AML-193 (cell line): ENCODE data around the gene MARK3.
A peak's percentile ranks its signal among the peaks of the same experiment; 100 is the strongest.

ENCODE experiments used
- DNase-seq, 2 experiments: peaks; one replicate each; lab custom pipeline; 2025; lab: John Stamatoyannopoulos, UW

The MARK3 gene

DNA sequence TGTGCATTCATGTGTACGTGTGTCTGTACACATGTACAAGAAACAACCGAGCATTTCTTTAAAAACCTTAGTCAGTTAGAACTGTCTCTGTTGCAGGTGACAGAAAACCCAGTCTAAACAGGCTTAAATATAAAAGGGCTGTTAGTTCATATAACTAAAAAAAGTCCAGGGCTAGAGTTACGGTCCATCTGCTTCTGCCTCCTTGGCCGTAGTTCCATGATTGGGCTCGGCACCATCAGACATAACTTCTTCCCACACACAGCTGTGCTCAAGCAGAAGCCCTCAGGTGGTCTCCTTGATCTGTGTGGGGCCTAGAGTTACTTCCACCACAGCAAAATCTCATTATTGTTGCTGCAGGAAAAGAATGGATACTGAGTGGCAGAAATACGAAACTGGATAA is 102.9 kb downstream of the MARK3 start:
- DNase-seq = no peak

DNA sequence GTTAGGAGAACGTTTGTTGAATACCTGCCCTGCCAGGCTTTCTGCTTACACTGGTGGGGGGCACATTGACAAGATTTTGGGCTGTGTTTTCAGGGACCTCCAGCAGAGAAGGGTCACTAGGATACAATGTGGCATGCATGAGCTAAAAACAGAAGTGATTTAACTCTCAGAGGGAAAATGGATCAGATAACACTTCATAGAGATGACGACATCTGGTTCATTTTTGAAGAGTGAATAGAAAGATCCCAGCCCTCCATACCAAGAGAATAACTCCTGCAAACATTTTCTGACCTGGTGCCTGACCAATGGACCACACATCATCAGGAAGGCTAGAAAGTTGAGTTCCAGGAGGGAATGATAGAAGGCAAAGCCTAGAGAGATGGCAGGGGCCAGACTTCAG is 103.7 kb downstream of the MARK3 start:
- DNase-seq = no peak

DNA sequence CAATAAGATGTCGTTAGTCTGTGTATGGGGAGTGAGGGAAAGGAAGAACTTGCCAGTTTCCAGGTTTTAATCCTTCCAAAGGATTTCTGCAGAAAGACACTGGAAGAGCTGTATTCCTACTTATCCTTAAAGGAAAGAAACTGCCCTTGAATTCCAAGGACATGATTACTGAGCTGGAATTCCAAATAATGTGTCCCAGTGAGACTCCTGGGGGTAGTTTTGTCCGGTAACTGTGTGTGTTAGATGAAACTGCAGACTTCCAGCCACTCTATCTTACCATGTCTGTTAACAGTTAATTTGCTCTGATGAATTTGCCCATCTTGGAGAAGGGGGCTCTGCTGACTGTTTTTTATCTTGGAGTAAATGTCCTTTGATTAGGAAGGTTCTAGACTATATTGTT is 104.4 kb downstream of the MARK3 start:
- no peak for DNase-seq

DNA sequence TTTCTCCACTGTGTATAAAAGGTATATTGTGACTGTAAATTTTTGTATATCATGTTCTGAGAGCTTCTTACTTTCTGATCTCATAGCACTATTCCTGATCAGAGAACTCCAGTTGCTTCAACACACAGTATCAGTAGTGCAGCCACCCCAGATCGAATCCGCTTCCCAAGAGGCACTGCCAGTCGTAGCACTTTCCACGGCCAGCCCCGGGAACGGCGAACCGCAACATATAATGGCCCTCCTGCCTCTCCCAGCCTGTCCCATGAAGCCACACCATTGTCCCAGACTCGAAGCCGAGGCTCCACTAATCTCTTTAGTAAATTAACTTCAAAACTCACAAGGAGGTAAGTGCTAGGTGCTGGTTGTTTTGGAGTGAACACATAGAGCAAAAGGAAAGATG is 106.5 kb downstream of the MARK3 start:
- no peak for DNase-seq

DNA sequence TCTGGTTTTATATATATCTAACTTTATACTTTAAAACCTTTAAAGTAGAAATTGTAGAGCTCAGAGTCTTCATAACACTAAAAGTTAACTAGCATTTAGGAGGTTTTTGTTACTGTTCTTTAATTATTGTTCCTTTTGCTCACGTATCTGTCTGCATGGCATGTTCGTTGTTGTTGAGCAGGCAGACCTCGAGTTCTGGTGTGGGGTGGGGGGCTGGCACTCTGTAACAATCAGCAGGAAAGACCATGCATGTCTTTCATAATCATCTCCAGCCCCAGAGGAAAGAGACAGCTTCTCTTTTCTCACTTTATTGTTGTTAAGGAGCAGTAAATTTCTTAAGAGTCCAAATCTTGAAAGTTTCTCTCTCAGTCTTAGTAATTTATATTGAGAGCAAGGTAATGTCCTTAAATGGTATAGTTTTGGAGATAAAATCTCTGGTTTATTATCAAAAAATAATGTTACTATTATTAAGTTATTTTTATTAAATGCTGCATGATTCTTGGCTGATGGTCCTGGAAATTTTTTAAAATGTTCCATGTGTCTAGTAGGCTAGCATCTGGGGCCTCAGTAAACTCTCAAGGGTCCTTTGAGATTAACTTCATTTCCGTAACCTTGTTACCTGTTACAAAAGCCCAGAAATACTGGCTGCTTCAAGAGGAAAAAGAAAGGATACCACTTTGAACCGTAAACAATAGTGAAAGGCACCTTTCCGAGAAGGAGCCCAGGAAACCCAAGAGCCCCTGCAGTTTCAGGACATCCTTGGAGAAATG is 107.1 kb downstream of the MARK3 start:
- no peak for DNase-seq

DNA sequence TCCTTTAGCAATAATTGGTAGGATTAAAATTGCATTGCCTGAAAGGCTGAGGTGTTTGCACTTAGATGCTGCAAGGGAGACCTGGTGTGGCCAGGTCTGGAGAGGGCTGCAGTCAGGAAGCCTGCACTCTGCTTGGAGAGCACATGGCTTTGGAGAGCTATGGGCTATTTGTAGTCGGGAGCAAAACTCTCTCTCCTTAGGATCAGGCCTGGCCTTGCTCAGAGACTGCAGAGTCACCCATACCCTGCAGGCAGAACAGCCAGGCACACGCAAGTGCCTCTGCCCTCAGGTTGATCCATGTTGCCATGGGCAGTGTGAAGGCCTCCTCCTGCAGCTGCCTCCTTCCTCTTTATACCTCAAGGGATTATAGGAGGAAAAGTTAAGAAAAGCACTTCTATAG is 110.6 kb downstream of the MARK3 start:
- no peak for DNase-seq

DNA sequence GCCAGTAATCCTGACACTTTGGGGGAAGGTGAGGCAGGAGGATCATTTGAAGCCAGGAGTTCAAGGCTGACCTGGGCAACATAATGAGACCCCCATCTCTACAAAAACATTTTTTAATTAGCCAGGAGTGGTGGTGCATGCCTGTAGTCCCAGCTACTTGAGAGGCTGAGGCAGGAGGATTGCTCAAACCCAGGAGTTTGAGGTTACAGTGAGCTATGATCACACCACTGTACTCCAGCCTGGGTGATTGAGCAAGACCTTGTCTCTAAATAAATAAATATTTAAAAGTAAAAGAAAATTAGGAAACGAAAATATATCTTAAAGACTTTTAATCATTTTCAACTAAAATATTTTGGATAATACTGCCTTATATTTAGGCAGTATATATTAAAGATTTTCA is 111.6 kb downstream of the MARK3 start:
- no peak for DNase-seq

DNA sequence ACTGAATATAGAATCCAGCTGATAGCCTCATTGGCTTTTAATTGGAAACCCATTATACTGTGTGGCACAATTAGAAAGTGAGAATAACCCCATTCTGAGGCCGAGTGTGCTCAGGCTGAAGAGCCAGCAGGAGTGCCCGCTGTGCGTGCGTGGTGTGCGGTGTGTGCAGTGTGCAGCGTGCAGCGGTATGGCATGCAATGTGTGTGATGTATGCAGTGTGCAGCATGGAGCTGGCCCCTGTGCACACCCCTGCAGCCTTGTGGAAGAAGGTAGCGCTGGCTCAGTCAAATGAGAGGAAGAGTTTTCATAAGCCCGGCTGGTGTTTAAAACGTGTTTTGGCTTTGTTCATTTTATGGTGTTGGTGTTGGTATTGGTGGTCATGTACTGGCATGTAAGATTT is 114.5 kb downstream of the MARK3 start:
- no peak for DNase-seq

DNA sequence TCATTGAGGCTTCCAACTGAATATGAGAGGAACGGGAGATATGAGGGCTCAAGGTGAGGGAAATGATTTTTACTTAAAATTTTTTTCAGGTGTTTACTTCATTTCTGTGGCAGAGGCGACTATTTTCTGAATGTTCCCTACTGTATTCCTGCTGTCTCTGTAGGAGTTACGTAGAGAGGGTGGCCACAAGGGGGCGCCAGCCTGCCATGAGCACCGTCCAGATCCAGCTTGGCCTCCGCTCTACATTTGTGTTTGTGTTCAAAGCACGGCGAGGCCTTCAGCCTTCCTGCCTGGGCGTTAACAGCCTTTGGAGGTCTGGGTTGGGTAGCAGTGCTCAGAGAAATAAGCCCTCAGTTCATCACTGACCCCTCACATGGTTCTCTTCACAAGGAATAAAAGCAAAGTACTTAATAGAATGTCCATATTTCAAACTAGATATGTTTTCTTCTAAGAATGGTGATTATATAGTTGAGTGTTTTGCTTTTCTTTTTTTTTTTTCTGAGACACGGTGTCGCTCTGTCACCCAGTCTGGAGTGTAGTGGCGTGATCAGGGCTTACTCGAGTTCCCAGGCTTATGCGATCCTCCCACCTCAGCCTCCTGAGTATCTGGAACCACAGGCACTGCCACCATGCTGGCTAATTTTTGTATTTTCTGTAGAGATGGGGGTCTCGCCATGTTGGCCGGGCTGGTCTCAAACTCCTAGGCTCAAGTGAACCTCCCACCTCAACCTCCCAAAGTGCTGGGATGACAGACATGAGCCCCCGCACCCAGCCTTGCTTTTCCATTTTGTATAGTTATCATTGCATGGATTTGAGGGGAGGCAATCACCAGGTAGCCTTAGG is 115.2 kb downstream of the MARK3 start:
- DNase-seq = peak; percentile 49 to 53

DNA sequence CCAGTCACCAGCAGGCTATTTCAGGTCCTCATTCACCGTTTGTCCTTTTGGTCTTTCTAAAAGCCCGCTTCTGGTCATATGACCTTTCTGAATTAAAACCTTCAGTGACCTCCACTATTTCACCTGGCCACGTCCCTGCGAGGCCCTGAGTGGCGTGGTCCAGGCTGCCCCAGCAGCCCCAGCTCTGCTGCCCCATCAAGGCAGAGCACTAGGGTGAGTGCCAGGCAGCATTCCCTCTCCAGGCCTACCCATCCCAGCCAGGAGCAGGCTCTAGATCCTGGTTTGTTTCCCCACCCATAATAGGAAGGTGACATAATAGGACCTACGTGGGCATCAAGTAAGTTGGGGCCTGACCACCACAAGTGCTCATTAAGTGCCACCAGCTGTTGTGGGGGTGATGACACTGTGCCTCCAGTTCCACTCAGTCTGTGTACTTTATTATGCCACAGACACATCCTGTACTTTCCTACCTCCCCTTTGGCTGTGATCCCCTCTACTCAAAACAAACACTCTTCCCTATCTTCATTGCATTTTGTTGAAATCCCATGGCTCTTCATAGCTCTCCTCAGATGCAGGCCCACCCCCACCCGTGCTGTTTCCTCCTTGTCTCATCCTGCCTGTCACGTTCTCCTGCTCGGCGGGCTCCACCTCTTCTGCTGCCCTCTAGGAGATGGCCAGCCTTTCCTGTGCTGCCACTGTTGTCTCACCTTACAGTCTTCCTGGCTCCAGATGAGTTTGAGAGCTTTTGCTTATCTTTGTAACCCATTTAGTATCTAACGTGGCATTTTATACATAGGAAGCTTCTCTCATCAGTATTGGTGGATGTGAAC is 116.0 kb downstream of the MARK3 start:
- no peak for DNase-seq

DNA sequence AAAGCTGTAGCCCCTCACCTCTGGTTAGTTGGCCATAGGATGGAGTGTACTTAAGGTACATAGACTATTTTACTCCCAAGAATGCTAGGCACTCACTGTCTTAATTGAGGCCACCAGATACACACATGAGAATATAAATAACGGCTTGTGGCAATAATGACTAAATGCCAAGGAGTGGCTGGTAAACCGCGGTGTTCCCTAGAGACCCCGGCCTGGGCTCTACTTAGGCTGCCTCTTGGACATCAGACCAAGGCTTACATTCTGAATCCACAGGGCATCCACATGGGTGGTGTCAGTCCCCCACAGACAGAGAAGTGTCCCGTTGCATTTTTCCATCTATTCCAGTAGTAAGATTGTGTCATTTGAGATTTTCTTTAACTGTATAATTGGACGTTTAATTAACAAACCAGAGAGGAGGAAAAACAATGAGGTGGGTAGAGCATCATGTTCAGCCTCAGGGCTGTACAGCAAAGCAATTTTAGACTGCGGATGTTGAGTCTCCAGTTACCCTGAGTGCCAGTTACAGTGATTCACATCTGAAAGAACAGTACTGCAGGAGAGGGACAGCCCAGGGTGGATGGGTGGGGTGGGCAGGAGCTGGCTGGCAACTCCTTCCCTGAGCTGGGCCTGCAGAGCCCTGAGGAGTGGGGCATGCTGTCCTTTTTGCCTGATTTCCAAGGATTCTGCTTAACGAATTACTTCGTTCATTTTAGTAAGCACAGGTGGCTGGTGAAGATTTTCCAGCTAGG is 116.9 kb downstream of the MARK3 start:
- DNase-seq = no peak

DNA sequence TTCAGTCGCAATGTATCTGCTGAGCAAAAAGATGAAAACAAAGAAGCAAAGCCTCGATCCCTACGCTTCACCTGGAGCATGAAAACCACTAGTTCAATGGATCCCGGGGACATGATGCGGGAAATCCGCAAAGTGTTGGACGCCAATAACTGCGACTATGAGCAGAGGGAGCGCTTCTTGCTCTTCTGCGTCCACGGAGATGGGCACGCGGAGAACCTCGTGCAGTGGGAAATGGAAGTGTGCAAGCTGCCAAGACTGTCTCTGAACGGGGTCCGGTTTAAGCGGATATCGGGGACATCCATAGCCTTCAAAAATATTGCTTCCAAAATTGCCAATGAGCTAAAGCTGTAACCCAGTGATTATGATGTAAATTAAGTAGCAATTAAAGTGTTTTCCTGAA is 117.7 kb downstream of the MARK3 start:
- no peak for DNase-seq

DNA sequence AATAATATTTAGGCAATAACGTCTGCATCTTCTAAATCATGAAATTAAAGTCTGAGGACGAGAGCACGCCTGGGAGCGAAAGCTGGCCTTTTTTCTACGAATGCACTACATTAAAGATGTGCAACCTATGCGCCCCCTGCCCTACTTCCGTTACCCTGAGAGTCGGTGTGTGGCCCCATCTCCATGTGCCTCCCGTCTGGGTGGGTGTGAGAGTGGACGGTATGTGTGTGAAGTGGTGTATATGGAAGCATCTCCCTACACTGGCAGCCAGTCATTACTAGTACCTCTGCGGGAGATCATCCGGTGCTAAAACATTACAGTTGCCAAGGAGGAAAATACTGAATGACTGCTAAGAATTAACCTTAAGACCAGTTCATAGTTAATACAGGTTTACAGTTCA is 118.1 kb downstream of the MARK3 start:
- DNase-seq = no peak

DNA sequence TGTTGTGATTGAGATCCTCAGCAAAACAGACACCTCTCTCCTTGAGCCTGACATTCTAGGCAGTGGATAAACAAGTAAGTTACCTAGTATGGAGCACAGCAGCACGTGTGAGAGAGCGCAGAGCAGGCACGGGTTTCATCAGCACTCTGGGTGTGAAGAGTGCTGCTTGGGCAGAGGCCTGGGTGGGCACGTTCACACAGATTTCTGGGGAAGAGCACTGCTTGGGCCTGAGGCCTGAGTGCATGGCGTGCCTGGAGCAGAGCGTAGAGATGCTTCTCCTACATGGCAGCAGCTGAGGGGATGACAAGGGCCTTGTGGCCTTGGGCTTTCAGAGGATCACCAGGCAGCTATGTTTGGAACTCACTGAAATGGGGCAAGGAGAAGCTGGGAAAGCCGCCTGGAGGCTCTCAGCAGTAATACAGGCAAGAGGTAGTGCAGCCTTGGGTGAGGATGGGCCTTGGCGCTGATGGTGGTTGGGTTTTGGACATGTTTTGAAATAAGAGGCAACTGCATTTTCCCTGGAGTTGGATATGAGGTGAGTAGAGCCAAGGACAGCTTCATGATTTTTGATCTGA is 119.9 kb downstream of the MARK3 start:
- no peak for DNase-seq

DNA sequence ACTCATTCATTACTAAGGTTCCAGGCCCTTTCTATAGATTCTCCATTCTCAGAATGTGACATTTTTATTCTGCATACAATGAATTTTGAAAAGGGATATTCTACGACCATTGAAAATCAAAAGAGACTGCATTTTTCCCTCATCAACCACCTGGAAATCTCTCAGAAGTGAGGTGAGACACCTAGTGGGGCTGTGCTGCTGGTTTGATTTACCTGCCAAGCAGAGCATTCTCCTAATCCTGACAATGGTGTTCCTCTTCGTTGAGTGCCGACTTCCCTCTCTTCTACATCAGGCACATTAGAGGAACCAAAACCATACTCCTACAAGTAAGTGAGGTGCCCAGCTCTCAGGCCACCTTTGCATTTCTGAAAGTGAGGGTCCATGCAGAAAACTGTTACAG is 122.5 kb downstream of the MARK3 start:
- no peak for DNase-seq

DNA sequence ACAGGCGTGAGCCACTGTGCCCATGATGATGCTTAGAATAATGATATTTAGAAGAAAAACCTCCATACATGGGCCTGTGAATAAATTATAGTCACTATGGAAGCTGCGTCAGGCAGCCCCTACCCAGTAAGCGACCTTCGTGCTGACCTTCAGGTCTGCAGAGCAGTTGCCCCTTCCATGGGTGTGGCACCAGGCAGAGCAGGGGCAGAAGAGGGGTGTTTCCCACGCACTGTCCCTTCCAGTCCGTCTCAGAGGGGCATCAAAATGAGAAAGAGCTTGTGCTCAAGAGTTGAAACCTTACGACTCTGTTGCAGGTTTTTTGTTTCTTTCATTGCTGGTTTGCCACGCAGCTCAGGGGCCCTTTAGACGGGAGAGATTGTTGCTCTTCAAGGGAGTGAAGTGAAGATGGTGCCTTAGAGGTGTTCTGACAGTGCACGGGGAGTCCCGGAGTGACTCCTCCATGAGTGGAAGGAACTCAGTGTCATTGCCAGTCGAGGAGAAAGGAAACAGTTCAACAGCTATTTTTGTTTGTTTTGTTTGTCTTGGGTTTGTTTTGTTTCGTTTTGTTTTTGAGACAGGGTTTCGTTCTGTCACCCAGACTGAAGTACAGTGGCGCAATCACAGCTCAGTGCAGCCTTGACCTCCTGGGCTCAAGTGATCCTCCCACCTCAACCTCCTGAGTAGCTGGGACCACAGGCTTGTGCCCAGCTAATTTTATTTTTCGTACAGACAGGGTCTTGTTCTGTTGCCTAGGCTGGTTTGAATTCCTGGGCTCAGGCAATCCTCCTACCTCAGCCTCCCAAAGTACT is 123.5 kb downstream of the MARK3 start:
- DNase-seq = no peak

DNA sequence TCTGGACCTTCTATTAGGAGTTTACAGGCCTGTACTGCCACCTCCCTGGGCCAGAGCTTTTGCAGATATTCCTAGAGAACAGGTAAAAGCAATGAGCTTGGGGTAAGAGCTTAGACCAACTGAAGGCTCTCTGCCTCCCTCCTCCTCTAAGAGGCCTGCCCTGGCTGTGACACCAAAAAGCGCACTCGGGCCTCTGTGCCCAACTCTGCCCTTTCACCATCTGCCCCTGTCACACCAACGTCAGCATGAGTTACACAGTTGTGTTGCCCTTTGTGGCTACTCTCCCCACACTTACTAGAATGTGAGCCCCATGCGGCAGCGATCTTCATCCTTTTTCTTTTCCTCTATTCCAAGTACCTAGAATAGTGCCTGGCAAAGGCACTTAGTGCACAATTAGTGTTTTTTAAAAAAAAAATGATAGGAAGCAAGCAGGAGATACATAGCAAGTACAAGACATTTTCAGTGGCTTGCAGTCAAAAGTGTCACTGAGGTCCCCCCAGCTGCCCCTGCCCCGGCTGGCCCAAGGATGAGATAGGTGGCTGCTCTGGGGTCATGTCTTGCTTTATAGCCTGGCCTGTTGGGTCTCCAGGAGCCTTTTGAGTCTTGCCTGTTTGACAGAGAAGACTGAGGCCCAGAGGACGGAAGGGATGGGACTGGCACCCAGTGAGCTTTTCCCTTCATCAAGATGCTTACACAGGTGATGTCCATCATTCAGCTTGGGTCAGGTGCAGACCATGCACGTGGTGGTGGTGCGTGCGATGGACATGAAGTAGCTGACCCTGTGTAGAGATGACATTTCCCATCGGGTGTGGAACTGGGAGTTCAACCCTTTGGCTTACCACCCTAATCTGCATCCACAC is 124.9 kb downstream of the MARK3 start:
- DNase-seq = no peak

DNA sequence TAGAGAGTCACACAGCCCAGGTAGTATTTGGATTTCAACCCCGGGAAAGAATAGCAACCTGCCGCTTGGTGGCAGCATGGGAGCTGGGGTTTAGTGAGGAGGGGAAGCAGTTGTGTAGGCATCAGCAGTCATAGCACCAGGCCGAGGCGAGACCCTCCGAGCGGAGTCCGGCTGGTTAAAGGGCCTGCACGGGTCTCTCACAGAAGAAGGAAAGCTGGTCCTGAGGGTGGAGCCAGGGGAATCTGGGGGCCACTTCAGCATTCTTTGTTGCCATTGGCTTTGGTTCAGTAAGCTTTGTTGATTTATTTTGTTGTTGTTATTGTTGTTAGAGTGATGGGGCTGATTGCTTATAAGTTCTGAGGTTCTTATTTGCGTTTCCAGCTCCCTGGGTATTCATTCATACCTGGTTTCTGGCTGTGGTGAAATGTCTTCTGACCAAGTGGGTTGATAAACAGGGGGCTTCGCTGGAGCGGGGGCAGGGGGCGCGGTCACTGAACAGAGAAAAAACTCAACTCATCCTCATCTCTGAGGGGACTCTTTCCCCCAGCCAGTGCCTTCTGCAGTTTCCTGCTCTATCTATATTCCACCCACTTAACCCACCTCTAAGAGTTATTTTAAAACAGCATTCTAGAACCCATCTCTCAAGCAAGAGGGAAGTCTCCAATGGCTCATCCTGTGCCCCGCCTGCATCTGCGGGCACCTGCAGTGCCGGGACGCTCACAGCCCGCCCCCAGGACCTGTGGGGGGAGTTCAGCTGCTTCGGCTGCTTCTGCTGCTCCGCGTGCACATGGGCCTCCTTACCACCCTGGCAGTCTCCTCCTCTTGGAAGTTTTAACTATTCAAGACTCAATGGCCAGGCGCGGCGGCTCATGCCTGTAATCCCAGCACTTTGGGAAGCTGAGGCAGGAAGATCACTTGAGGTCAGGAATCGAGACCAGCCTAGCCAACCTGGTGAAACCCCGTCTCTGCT is 125.8 kb downstream of the MARK3 start:
- no peak for DNase-seq
